ENCODE data around the gene ITGAD.
"Not testable (repeated sequence)": the region's sequence is repeated elsewhere in the genome, so short reads cannot be mapped to it uniquely, and the experiment has no call there.

Gene ITGAD

DNA sequence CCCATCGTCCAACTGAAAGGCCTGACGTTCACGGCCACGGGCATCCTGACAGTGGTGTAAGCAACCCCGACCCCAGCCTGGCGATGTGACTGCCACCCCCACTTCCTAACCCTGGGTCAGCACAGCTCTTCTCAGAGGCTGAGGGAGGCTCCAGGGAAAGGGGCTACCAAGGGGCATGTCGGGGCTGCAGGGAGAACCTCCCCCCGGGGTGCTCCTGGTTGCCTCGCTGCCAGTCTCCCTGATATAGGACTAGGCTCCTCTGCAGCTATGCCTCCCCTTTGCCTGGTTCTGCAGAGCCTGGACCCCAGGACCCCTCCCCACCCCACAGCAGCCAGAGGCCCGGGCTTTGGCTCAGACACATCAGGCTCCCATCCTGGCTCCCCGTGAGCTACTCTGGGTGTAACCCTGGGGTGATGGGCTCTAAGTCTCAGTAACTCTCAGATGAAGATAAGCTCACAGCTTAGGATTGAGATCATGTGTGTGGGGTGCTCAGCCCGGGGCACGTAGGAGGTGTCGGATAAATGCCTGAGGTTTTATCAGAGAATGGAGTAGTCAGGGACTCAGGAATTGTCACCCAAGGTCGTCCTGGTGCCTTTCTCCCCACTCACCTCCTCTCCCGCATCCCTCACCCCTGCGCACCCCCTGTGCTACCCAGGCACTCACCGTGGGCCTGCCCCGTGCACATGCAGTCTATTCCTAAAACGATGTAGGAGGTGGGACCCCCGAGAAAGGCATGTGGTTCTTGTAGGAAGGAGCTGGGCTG is 10.6 kb downstream of the ITGAD start:
- DNase-seq (ENCODE audit: low read depth): no peak

DNA sequence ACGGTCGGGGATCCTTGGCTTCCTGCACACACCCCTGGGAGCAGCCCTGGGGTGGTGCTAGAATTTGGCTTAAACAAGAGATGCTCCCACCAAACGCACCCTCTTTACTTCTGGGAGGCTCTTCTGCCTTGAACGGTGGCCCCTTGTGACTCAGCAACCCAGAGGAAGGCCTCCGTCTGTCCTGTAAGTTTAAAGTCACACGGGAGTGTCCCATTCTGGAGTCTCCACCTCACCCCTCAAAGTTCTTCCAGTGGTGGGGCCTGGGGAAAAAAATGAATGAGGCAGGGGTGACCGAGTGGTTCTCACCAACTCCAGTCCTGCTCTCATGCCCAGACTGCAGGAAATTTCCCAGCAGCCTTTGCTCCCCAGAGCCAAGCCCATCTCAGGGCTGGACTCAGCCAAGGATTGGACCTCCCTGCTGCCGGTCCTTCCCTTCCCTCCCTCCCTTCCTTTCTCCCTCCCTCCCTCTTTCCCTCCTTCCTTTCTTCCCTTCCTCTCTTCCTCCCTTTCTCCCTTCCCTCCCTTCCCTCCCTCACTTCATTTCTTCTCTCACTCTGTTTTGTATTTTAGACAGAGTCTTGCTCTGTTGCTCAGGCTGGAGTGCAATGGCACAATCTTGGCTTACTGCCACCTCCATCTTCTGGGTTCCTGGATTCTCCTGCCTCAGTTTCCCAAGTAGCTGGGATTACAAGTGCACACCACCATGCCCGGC is 11.4 kb downstream of the ITGAD start:
- DNase-seq (ENCODE audit: low read depth): no peak

DNA sequence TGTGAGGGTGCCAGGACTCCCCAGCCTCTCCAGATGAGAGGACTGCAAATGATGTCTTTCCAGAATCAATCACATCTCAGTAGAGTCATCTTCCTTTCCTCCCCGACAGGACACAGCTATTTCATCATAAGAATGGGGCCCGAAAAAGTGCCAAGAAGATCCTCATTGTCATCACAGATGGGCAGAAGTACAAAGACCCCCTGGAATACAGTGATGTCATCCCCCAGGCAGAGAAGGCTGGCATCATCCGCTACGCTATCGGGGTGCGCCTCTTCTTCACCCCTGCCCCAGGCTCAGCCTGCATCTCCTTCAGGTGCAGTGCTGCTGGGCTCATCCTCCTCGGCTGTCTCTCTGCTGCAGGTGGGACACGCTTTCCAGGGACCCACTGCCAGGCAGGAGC is 14.3 kb downstream of the ITGAD start:
- DNase-seq (ENCODE audit: low read depth): no peak

- no peak for DNase-seq (ENCODE audit: low read depth)
Observed at GRCh38 chr16:31409433-31409832, 16.3 kb downstream of the ITGAD start.

DNA sequence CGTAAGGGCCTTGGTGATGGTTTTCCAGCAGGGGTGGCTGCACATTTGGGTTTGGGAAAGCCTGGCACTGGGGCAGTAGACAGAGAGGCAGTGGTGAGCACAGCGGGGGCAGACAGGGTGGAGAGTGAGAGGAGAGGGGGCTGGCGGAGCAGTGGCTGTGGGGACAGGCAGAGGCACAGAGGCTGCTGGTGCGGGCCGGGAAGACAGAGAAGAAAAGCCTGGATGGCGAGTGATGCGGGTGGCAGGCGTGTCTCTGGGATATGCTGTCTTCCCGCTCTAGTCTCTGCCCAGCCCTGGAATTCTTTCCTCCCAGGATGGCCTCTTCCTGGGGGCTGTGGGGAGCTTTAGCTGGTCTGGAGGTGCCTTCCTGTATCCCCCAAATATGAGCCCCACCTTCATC is 16.9 kb downstream of the ITGAD start:
- no peak for DNase-seq (ENCODE audit: low read depth)

DNA sequence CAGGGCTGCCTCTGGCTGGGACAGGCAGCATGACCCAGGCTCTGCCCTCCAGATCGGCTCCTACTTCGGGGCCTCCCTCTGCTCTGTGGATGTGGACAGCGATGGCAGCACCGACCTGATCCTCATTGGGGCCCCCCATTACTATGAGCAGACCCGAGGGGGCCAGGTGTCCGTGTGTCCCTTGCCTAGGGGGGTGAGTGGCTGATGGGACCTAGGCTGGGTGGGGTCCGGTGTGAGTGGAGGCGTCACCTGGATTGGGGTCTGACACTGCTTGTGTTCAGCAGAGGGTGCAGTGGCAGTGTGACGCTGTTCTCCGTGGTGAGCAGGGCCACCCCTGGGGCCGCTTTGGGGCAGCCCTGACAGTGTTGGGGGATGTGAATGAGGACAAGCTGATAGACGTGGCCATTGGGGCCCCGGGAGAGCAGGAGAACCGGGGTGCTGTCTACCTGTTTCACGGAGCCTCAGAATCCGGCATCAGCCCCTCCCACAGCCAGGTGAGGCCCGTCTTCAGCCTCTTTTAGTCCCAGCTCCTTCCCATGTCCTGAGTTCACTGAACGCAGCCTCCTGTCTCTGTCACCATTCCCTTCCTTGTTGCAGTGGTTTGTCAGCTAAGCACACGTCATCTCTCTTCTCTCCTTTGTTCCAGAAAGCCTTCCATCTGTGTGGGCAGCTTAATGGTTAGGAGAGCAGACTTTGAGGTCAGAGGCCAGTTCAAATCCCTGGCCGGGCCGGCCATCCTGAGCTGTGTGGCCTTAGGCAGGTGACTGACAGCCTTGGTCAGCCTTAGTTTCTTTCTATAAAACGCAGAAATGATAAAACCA is 18.1 kb downstream of the ITGAD start:
- no peak for DNase-seq (ENCODE audit: low read depth)

- no peak for DNase-seq (ENCODE audit: low read depth)
Observed at GRCh38 chr16:31412750-31413149, 19.6 kb downstream of the ITGAD start.

- DNase-seq (ENCODE audit: low read depth): no peak
Observed at GRCh38 chr16:31413381-31413780, 20.2 kb downstream of the ITGAD start.

GRCh38 chr16:31413943-31414342 is 20.8 kb downstream of the ITGAD start:
- no peak for DNase-seq (ENCODE audit: low read depth)

DNA sequence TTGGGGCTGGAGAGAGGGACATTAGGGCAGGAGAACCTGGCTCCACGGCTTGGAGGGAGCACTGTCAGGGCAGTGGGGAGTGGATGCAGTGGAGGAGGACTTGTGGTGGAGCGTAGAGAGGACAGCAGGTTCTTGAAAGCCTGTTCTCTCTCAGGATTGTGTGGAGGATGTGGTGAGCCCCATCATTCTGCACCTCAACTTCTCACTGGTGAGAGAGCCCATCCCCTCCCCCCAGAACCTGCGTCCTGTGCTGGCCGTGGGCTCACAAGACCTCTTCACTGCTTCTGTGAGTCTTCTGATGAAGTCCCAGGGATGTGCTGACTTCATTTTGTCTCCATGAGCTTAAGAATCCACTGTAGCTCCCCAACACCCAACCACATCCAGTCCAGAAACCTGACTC is 21.6 kb downstream of the ITGAD start:
- DNase-seq (ENCODE audit: low read depth): no peak

- no peak for DNase-seq (ENCODE audit: low read depth)
Observed at GRCh38 chr16:31416371-31416770, 23.2 kb downstream of the ITGAD start.

DNA sequence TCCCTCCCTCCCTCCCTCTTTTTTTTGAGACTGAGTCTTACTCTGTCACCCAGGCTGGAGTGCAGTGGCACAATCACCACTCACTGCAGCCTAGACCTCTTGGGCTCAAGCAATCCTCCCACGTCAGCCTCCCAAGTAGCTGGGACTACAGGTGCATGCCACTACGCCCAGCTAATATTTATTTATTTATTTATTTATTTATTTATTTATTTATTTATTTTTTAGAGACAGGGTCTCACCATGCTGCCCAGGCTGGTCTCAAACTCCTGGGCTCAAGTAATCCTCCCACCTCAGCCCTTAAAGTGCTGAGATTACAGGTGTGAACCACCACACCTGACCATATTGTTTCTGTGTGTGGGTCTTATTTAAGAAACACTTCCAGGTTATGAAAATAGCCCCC is 23.9 kb downstream of the ITGAD start:
- DNase-seq (ENCODE audit: low read depth): not testable (repeated sequence)

GRCh38 chr16:31417916-31418315 is 24.8 kb downstream of the ITGAD start:
- DNase-seq (ENCODE audit: low read depth): no peak

DNA sequence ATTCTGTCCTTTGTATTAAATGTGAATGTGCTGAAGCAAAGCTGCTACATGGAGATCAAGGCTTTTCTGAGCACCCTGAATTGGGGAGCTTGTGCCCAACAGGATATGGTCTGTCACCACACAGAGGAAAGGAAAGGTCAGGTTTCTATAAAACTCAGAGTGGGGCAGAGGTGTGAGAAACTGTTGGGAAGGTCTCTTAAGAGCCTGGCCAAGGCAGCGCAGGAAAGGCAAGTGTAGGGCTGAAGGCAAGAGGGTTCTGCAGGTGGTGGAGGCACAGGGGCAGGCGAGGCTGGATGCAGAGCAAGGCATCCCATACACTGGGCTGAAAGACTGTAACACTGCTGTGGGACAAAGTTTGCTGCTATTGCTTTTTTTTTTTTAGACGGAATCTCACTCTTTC is 26.9 kb downstream of the ITGAD start:
- no peak for DNase-seq (ENCODE audit: low read depth)

DNA sequence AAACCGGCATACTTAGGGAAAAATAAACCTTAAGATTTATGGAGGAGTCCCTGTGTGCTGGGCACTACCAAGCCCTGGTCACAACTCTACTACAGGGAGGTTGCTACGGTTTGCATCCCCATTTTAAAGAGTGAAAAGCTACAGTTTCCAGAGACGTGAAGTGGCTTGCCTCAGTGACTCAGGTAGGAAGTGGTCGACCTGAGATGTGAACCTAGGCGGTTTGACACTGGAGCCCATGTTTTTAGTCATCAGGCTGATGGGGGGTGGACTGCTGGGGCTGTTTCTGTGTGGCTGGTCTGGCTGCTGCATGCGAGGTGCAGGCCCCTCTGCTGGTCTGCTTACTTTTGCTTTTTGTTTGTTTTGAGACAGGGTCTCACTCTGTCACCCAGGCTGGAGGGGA is 28.5 kb downstream of the ITGAD start:
- DNase-seq (ENCODE audit: low read depth): no peak

- DNase-seq (ENCODE audit: low read depth): no peak
Observed at GRCh38 chr16:31423241-31423640, 30.1 kb downstream of the ITGAD start.

- DNase-seq (ENCODE audit: low read depth): no peak
Observed at GRCh38 chr16:31423801-31424200, 30.7 kb downstream of the ITGAD start.

GRCh38 chr16:31427441-31428278 is 34.5 kb downstream of the ITGAD start:
- no peak for DNase-seq (ENCODE audit: low read depth)

GRCh38 chr16:31428279-31428597 is 35.1 kb downstream of the ITGAD start, which contains the start of gene COX6A2:
Gene COX6A2, minus strand, starts transcription at chr16:31428360. Its CDS starts 35 bp downstream, at chr16:31428325.
- no peak for DNase-seq (ENCODE audit: low read depth)

DNA sequence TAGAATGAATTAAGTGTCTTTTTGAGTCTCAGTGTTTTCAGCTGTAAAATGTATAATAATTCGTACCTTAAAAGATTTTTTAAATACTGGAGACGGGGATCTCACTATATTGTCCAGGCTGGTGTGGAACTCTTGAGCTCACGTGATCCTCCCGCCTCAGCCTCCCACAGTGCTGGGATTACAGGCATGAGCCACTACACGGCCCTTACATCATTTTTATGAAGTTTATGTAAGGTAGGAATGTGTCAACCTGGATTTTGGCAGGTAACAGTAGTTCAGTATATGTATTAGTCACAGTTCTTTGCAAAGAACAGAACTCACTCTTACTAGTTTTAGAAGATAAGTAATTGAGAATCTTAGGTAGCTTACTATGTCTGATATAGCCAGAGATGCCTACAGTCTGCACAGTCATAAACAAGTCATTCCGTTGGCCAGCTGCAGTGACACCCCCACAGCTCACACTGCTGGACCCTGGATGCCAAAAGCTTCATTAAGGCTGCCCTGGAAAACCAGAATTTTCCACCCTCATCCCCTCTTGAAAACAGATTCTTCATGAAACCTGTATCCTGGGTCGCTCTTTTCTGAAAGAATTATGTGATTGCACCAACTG is 35.6 kb downstream of the ITGAD start:
- DNase-seq (ENCODE audit: low read depth): no peak

DNA sequence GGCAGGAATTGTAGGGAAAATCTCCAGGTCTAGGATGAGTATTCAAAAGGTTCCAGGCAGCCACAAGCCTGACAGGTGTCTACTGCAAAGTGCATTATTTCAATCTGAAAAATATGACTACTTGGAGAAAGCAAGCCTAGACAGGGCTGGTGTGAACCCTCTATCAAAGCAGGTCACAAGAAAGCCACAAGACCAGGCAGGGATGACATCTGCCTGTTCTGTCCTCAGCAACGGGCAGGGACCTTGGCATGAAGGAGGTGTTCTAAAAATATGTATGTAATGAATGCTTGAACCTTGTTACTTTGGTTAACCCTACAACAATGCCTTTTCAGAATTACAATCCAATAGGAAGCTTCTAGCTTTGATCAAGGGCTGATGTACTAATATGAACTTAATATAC is 36.2 kb downstream of the ITGAD start:
- DNase-seq (ENCODE audit: low read depth): no peak

DNA sequence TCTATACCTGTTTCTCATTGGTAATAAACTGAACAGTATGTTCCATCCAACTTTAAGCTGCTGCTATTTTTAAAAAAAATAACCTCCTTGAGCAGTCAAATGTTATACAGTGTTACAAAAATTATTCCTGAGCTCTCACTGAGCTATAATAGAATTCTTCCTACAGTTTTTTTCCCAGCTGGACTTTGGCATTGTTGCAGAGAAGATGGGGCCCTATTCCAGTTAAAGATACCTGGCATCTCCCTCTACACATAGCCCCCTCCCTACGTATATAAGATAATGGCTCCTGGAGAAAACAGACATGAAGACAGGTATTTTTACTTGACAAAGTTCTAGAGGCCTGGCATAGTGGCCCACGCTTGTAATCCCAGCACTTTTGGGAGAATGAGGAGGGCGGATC is 36.7 kb downstream of the ITGAD start:
- no peak for DNase-seq (ENCODE audit: low read depth)

Data from fibroblast of gingiva (primary cell).